Endothelial cell (in vitro differentiated cells): ENCODE results near the gene KCNT2. TPM values are rescaled to one million over a fixed set of nuclear protein-coding genes. Genes with fewer than 3 reads are reported as not detected.

Experiments
- DNase-seq: peaks from one replicate; pipeline ENCODE4 v3.0.0; 2021; ENCODE audit warnings: low spot score
- H3K27ac Mint-ChIP-seq: one replicate; pipeline ENCODE4 v1.8.0; 2021; ENCODE audit warnings: mixed read lengths, inconsistent platforms; ENCODE audit not compliant: unreplicated experiment
- H3K27me3 Mint-ChIP-seq: one replicate; pipeline ENCODE4 v1.8.0; 2021; ENCODE audit warnings: mild to moderate bottlenecking, moderate library complexity, mixed read lengths, inconsistent platforms; ENCODE audit not compliant: unreplicated experiment
- H3K36me3 Mint-ChIP-seq: one replicate; pipeline ENCODE4 v1.8.0; 2021; ENCODE audit warnings: mild to moderate bottlenecking, low read depth, mixed read lengths, inconsistent platforms; ENCODE audit not compliant: unreplicated experiment
- H3K4me1 Mint-ChIP-seq: one replicate; pipeline ENCODE4 v1.8.0; 2021; ENCODE audit warnings: mild to moderate bottlenecking, mixed read lengths, inconsistent platforms; ENCODE audit not compliant: unreplicated experiment
- H3K4me3 Mint-ChIP-seq: one replicate; pipeline ENCODE4 v1.8.0; 2021; ENCODE audit warnings: mild to moderate bottlenecking, mixed read lengths, inconsistent platforms; ENCODE audit not compliant: unreplicated experiment
- H3K9me3 Mint-ChIP-seq: one replicate; pipeline ENCODE4 v1.8.0; 2021; ENCODE audit warnings: mixed read lengths, inconsistent platforms; ENCODE audit not compliant: unreplicated experiment
- total RNA-seq: library from RNA; stranded (reverse); fragmentation: NEBNext Ultra II Directional; extraction: Animal tissue kit (Norgen Biotek cat#: 25700); gene quantifications from one replicate; pipeline ENCODE4 v1.2.1, GENCODE V29; 2021; ENCODE audit not compliant: unreplicated experiment
- TF ChIP-seq, protein P1 (sequence below): fragments of 200-600 bp; sonication (generic); IDR thresholded peaks from one replicate; pipeline ENCODE4 v1.5.0; 2021; ENCODE audit warnings: antibody characterized with exemption; ENCODE audit not compliant: unreplicated experiment

KCNT2 gene
- total RNA-seq, 1 donor from 2014 or later: 7.1 TPM

DNA sequence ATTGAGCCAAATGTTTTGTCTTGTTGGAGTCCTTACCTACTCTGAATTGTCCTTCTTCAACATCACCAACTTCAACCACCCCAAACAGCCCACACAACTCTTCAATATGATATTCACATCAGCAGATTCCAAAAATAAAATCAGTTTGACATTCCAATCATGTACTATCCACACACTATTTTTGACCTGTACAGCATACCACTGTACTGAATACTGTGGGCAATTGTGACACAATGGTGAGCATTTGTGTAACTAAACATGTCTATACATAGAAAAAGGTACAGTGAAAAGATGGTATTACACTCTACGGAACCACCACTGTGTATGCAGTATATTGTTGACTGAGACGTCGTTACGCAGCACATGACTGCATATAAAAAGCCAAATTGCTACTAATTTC lies 223.1 kb downstream of the KCNT2 start:
- Mint-ChIP-seq H3K27me3 (no peaks in the 10 kb centered on the region), H3K36me3 (no peaks in the 10 kb centered on the region), H3K4me3 (no peak overlapping the region), H3K9me3 (no peaks in the 10 kb centered on the region), H3K4me1 (peaks cover 7% of the 10 kb centered on the region), H3K27ac (no peak overlapping the region)
- TF ChIP-seq, protein P1, sequence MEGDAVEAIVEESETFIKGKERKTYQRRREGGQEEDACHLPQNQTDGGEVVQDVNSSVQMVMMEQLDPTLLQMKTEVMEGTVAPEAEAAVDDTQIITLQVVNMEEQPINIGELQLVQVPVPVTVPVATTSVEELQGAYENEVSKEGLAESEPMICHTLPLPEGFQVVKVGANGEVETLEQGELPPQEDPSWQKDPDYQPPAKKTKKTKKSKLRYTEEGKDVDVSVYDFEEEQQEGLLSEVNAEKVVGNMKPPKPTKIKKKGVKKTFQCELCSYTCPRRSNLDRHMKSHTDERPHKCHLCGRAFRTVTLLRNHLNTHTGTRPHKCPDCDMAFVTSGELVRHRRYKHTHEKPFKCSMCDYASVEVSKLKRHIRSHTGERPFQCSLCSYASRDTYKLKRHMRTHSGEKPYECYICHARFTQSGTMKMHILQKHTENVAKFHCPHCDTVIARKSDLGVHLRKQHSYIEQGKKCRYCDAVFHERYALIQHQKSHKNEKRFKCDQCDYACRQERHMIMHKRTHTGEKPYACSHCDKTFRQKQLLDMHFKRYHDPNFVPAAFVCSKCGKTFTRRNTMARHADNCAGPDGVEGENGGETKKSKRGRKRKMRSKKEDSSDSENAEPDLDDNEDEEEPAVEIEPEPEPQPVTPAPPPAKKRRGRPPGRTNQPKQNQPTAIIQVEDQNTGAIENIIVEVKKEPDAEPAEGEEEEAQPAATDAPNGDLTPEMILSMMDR: no peak
- no peak for DNase-seq

GRCh38 chr1:196382383-196382782 lies 225.9 kb downstream of the KCNT2 start:
- H3K4me1 Mint-ChIP-seq: peaks cover 7% of the 10 kb centered on the region
- H3K4me3 Mint-ChIP-seq: no peak overlapping the region
- no peaks in the 10 kb centered on the region for H3K36me3 Mint-ChIP-seq
- H3K27me3 Mint-ChIP-seq: no peaks in the 10 kb centered on the region
- TF ChIP-seq, protein P1: no peak
- no peaks in the 10 kb centered on the region for H3K9me3 Mint-ChIP-seq
- DNase-seq: no peak
- H3K27ac Mint-ChIP-seq: no peak overlapping the region

DNA sequence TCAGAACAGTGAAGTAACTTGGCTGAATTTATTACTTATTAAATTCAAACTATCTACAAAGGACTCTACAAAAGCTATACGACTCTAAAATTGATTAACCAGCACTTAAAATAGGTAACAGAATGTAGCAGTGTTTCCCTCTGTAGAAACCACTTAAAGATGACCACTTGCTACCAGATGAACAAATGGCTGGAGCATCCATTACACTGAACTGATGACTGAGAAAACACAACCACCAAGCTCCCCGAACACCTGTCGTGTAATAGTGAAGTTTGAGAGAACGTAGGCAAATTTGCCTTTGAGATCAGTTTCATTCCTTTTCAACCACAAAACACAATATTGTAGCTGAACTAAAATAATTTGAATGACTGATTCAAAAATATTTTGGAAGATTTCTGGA lies 226.7 kb downstream of the KCNT2 start:
- Mint-ChIP-seq H3K4me1 (peaks cover 7% of the 10 kb centered on the region), H3K27ac (no peak overlapping the region), H3K36me3 (no peaks in the 10 kb centered on the region), H3K9me3 (no peaks in the 10 kb centered on the region), H3K27me3 (no peaks in the 10 kb centered on the region), H3K4me3 (no peak overlapping the region)
- DNase-seq: no peak
- TF ChIP-seq, protein P1: no peak

DNA sequence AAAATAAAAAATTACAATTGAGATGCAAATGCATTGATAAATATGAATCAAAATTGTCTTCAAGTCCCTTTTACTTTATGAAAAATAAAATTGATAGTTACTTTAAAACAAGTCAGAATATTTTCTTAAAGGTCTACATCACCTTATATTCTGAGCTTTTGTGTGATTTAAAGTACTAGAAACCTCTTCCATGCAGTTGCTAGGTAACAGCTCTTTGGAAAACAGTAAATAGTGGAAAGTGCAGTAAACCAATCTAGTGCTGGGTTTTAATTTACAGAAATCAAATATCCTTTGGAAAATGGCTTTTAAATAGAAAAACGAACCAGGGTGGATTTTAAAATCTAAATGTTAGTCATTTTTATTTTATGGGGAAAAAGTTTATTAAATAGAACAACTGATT lies 227.9 kb downstream of the KCNT2 start:
- Mint-ChIP-seq H3K36me3 (no peaks in the 10 kb centered on the region), H3K9me3 (no peaks in the 10 kb centered on the region), H3K4me3 (no peak overlapping the region), H3K27me3 (no peaks in the 10 kb centered on the region), H3K27ac (peak overlapping the region; percentile 68), H3K4me1 (peaks cover 7% of the 10 kb centered on the region)
- TF ChIP-seq, protein P1: no peak
- no peak for DNase-seq

- H3K27me3 Mint-ChIP-seq: no peaks in the 10 kb centered on the region
- no peak for DNase-seq
- H3K4me1 Mint-ChIP-seq: peaks cover 6% of the 10 kb centered on the region
- no peaks in the 10 kb centered on the region for H3K36me3 Mint-ChIP-seq
- no peaks in the 10 kb centered on the region for H3K9me3 Mint-ChIP-seq
- H3K27ac Mint-ChIP-seq: no peak overlapping the region
- no peak overlapping the region for H3K4me3 Mint-ChIP-seq
- TF ChIP-seq, protein P1: no peak
These were observed 230.4 kb downstream of the KCNT2 start for GRCh38 chr1:196377811-196378210.
